ENCODE results near the gene ANKRD45. TPM values are rescaled to one million over a fixed set of nuclear protein-coding genes. Genes with fewer than 3 reads are reported as not detected.

Gene ANKRD45
- total RNA-seq, 1 experiment from 2014 or later, result not detected

DNA sequence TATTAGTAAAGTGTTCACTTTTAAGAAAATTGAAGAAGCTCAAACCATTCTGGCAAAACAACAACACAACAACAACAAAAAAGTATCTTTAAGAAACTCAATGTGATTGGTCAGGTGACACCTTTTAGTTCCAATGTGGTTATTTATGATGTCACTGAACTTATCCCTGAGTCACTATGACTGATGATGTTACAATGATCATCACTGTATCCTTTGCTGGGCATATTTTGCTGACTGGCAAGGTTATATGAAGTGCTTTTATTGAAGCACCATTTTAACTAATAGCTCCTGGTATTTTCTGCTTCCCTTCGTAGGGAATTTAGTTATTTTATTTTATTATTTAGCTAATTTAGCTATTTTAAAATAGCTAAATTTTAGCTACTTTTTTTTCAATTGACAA, 34.5 kb downstream of the ANKRD45 start, which contains the start of gene TEX50:
Gene TEX50 (plus strand): TSS at position 223 of the 400 bp plus-strand sequence. CDS start 184 bp downstream, outside the sequence.
- no peak for DNase-seq (ENCODE audit: low read depth, low spot score)
- Histone ChIP-seq H3K4me3 (ENCODE audit: low read depth in 2 of 2, low read length in 2 of 2) (no peak within 1 kb of the TSS), H3K36me3 (ENCODE audit: control insufficient read depth, insufficient read depth, low read length) (no peaks in the 10 kb centered on the region), H3K27me3 (ENCODE audit: control insufficient read depth, insufficient read depth, low read length) (no peaks in the 10 kb centered on the region), H3K4me1 (ENCODE audit: control insufficient read depth, insufficient read depth, low read length) (no peaks in the 10 kb centered on the region), H3K9me3 (ENCODE audit: control insufficient read depth, insufficient read depth, low read depth, low read length) (no peaks in the 10 kb centered on the region), H3K27ac (ENCODE audit: low read length) (no peak within 1 kb of the TSS)
- no peak for TF ChIP-seq CTCF (IDR thresholded peaks at IDR 0.05)
- no peak for TF ChIP-seq SIN3A (IDR thresholded peaks at IDR 0.05; ENCODE audit: borderline replicate concordance, insufficient read depth, low read depth, low read length)
- TF ChIP-seq TCF7L2 (IDR thresholded peaks at IDR 0.05; ENCODE audit: low read depth, low read length), result no peak
- no peak for TF ChIP-seq REST (IDR thresholded peaks at IDR 0.05; ENCODE audit: insufficient read depth in 1 of 2, low read depth in 2 of 2, low read length in 1 of 2)
- no peak for TF ChIP-seq POLR2AphosphoS5 (IDR thresholded peaks at IDR 0.05; ENCODE audit: low read depth, low read length)
- in situ Hi-C loops (cut with HindIII; ENCODE audit: low pct_unique_long_range_greater_than_20kb, low sequenced_read_pairs) (no loop called here), intact Hi-C loops (cut with micrococcal nuclease; ENCODE audit: unreplicated experiment) (no loop called here)
- ChIA-PET POLR2A (no interaction called here), CTCF (no interaction called here)
- no TSS peak for BruUV-seq (replicated peaks)
- no peak for ATAC-seq

DNA sequence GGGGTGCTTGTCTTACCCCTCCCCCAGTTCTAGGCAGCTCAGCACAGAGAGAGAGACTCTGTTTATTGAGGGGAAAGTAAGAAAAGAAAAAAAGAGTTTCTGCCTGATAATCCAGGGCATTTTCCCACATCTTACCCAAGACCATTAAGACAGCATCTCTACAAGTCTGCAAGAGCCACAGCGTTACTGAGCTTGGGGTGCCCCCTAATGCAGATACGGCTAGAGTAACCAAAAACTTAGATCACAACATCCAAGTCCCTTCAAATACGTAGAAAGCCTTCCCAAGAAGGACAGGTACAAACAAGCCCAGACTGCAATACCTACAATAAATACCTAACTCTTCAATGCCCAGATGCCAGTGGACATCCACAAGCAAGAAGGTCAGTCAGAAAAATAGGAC, 40.8 kb downstream of the ANKRD45 start:
- no peak for DNase-seq (ENCODE audit: low read depth, low spot score)
- no peaks in the 10 kb centered on the region for H3K4me1 ChIP-seq (ENCODE audit: control insufficient read depth, insufficient read depth, low read length)
- H3K9me3 ChIP-seq (ENCODE audit: control insufficient read depth, insufficient read depth, low read depth, low read length), result no peaks in the 10 kb centered on the region
- no peaks in the 10 kb centered on the region for H3K27me3 ChIP-seq (ENCODE audit: control insufficient read depth, insufficient read depth, low read length)
- H3K4me3 ChIP-seq (ENCODE audit: low read depth in 2 of 2, low read length in 2 of 2), result no peak overlapping the region
- no peak for ATAC-seq
- TF ChIP-seq CTCF (IDR thresholded peaks at IDR 0.05) (no peak), REST (IDR thresholded peaks at IDR 0.05; ENCODE audit: insufficient read depth in 1 of 2, low read depth in 2 of 2, low read length in 1 of 2) (no peak), POLR2AphosphoS5 (IDR thresholded peaks at IDR 0.05; ENCODE audit: low read depth, low read length) (no peak), TCF7L2 (IDR thresholded peaks at IDR 0.05; ENCODE audit: low read depth, low read length) (no peak), SIN3A (IDR thresholded peaks at IDR 0.05; ENCODE audit: borderline replicate concordance, insufficient read depth, low read depth, low read length) (no peak)
- in situ Hi-C loops (cut with HindIII; ENCODE audit: low pct_unique_long_range_greater_than_20kb, low sequenced_read_pairs), result no loop called here
- CTCF ChIA-PET, result no interaction called here
- H3K27ac ChIP-seq (ENCODE audit: low read length), result no peak overlapping the region
- intact Hi-C loops (cut with micrococcal nuclease; ENCODE audit: unreplicated experiment), result no loop called here
- H3K36me3 ChIP-seq (ENCODE audit: control insufficient read depth, insufficient read depth, low read length), result no peaks in the 10 kb centered on the region
- no TSS peak for BruUV-seq (replicated peaks)
- POLR2A ChIA-PET, result no interaction called here
